NK-92 (cell line): ENCODE results near the gene ZNF608.

Experiments used
- DNase-seq: peaks from one replicate; lab custom pipeline; 2025; ENCODE audit not compliant: unreplicated experiment; lab: John Stamatoyannopoulos, UW

The ZNF608 gene

DNA sequence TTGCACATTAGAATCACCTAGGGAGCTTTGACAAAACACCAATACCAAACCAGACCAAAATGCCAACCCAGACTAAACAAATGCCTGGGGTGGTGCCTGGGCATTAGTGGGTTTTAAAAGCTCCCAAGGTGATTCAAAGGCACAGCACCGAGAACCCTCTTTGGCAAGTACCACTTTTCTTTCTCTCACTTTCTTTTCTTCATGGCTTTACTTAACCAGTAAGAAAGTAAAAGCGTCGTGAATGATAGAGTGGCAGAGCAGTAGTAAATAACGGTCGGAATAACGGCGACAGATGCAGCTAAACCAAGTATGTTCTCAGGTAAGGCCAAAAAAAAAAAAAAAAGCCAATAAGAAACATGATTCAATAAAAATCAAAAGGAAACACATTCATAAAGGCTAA is 49.5 kb downstream of the ZNF608 start:
- DNase-seq, result no peak
